ENCODE measurements around the gene SERTAD2. TPM values are rescaled to one million over a fixed set of nuclear protein-coding genes. Genes with fewer than 3 reads are reported as not detected.

SERTAD2 gene
- total and polyA plus RNA-seq, 2 of the 4 experiments (the other 2 are of a cell fraction), result 5.0 to 11.0 TPM

GRCh38 chr2:64677530-64677929, 23.8 kb upstream of the SERTAD2 start:
- dilution Hi-C loops (cut with HindIII; ENCODE audit: low sequenced_read_pairs, unreplicated experiment) (no loop called here), in situ Hi-C loops (cut with MboI; ENCODE audit: low sequenced_read_pairs) (no loop called here), intact Hi-C loops (cut with micrococcal nuclease) (no loop called here)
- ATAC-seq (ENCODE audit: low read depth), result no peak
- no peak overlapping the region for H2BK120ac ChIP-seq (ENCODE audit: low read depth, low read length)
- no peaks in the 10 kb centered on the region for H3K27me3 ChIP-seq (ENCODE audit: control insufficient read depth, insufficient read depth, low read length)
- no peak overlapping the region for H4K8ac ChIP-seq (ENCODE audit: low read depth in 2 of 2, low read length in 2 of 2)
- H4K5ac ChIP-seq (ENCODE audit: low read depth, low read length), result no peak overlapping the region
- no peaks in the 10 kb centered on the region for H3K9me1 ChIP-seq (ENCODE audit: insufficient read depth, low read length)
- H2BK15ac ChIP-seq (ENCODE audit: low read depth, low read length), result no peak overlapping the region
- H4K20me1 ChIP-seq (ENCODE audit: insufficient read depth, low read length), result no peaks in the 10 kb centered on the region
- no peak overlapping the region for H3K56ac ChIP-seq (ENCODE audit: extremely low read depth, insufficient read depth, low read length)
- peaks cover 2% of the 10 kb centered on the region; the same call in 1 of the 2 replicates for H3K4me1 ChIP-seq (ENCODE audit: control insufficient read depth, insufficient read depth, low read length)
- H2AK9ac ChIP-seq (replicated peaks; ENCODE audit: low read depth, low read length, poor library complexity), result no peak overlapping the region
- no peak overlapping the region for H3K4me2 ChIP-seq (ENCODE audit: low read depth, low read length)
- CTCF ChIA-PET, result interaction anchor here (1.1 kb wide), 1 partner anchor 10 kb away, joined by 3 read pairs; no protein-coding TSS in a partner anchor
- H3K27ac ChIP-seq (ENCODE audit: insufficient read depth, low read length), result no peak overlapping the region
- no peak overlapping the region for H3K4ac ChIP-seq (ENCODE audit: low read depth, low read length)
- no peak overlapping the region for H3K4me3 ChIP-seq (ENCODE audit: insufficient read depth, low read depth, low read length)
- POLR2A ChIA-PET (ENCODE audit: unreplicated experiment), result no interaction called here
- no peak for DNase-seq
- no peaks in the 10 kb centered on the region; a peak in 1 of 4 replicates for H3K79me1 ChIP-seq (ENCODE audit: low read depth in 1 of 2, low read length in 2 of 2)
- H3K36me3 ChIP-seq (ENCODE audit: control insufficient read depth, insufficient read depth, low read length), result no peaks in the 10 kb centered on the region
- TF ChIP-seq MAZ (IDR thresholded peaks at IDR 0.05; ENCODE audit: borderline replicate concordance, low read depth, low read length) (no peak), CTCF (conservative IDR thresholded peaks at IDR 0.05; ENCODE audit: low read depth, low read length) (no peak), POLR2A (IDR thresholded peaks at IDR 0.05; ENCODE audit: low read depth, low read length) (no peak), MXI1 (IDR thresholded peaks at IDR 0.05; ENCODE audit: borderline replicate concordance, low read depth, low read length) (no peak), SMC3 (IDR thresholded peaks at IDR 0.05; ENCODE audit: low read depth, low read length) (no peak), NFE2L2 (IDR thresholded peaks at IDR 0.05; ENCODE audit: low read depth, low read length) (no peak), BHLHE40 (IDR thresholded peaks at IDR 0.05; ENCODE audit: low read depth, low read length) (no peak)
- H4K91ac ChIP-seq (ENCODE audit: insufficient read depth, low read depth, low read length), result no peak overlapping the region
- H2BK20ac ChIP-seq (ENCODE audit: low read depth, low read length), result no peak overlapping the region
- no peak overlapping the region for H2AFZ ChIP-seq (replicated peaks; ENCODE audit: low read length, poor library complexity)
- H3K9me3 ChIP-seq (ENCODE audit: control insufficient read depth, insufficient read depth, low read length), result no peaks in the 10 kb centered on the region
- no peak overlapping the region for H3K18ac ChIP-seq (ENCODE audit: low read depth, low read length)
- WGBS, 2 experiments (ENCODE audit: extremely low coverage in 2 of 2, insufficient read length in 1 of 2), result no CpG with 5 or more reads among the region's 3 CpGs
- no peak overlapping the region for H3K23ac ChIP-seq (ENCODE audit: low read depth, low read length)
- H3K14ac ChIP-seq (replicated peaks; ENCODE audit: low read depth, low read length), result no peak overlapping the region
- no peak overlapping the region for H2BK5ac ChIP-seq (ENCODE audit: low read depth, low read length, poor library complexity, severe bottlenecking)
- no TSS peak for BruUV-seq (replicated peaks)
- H2AK5ac ChIP-seq (ENCODE audit: low read depth, low read length), result no peak overlapping the region
- H3K9ac ChIP-seq (ENCODE audit: low read depth, low read length), result no peak overlapping the region
